Natural killer cell (primary cell): Measurements from ENCODE around the gene WNT4. TPM values are rescaled to one million over a fixed set of nuclear protein-coding genes. Genes with fewer than 3 reads are reported as not detected.

Experiments
- ATAC-seq, 3 donors: fragments of 150-1000 bp in 2 of 3; fragments of 200-7000 bp in 1 of 3; cut with Tn5 transposase; 1 replicate in 1 of 3; 2 replicates in 2 of 3; pipeline ENCODE4 v1.10.0; 2021; ENCODE audit warnings: mild to moderate bottlenecking in 2 of 3, moderate library complexity in 2 of 3
- DNase-seq, 2 donors: peaks; one replicate each; pipeline versions ENCODE4 v3.0.0 to v3.0.0-alpha.2; 2013 to 2021; ENCODE audit warnings: mixed read lengths in 1 of 2
- H3K27ac ChIP-seq: one replicate; pipeline ENCODE4 v1.5.1; 2013; ENCODE audit warnings: mild to moderate bottlenecking, low read length
- H3K27me3 ChIP-seq: one replicate; pipeline ENCODE4 v1.6.1; 2013; ENCODE audit warnings: low read length; ENCODE audit not compliant: control insufficient read depth, insufficient read depth
- H3K36me3 ChIP-seq: one replicate; pipeline ENCODE4 v1.6.1; 2013; ENCODE audit warnings: low read length; ENCODE audit not compliant: control insufficient read depth, insufficient read depth
- H3K4me1 ChIP-seq: one replicate; pipeline ENCODE4 v1.6.1; 2013; ENCODE audit warnings: low read length; ENCODE audit not compliant: control insufficient read depth, insufficient read depth
- H3K4me3 ChIP-seq: one replicate; pipeline ENCODE4 v1.5.1; 2013; ENCODE audit warnings: low read length
- H3K9me3 ChIP-seq: one replicate; pipeline ENCODE4 v1.6.1; 2013; ENCODE audit warnings: low read length; ENCODE audit not compliant: control insufficient read depth, insufficient read depth
- H3K27ac Mint-ChIP-seq, 2 donors: one replicate each; pipeline ENCODE4 v1.8.0; 2022; ENCODE audit warnings: mild to moderate bottlenecking in 2 of 2, mixed read lengths in 2 of 2, moderate library complexity in 1 of 2
- H3K27me3 Mint-ChIP-seq, 2 donors: one replicate each; pipeline ENCODE4 v1.8.0; 2022; ENCODE audit warnings: low read depth in 2 of 2, mixed read lengths in 2 of 2
- H3K36me3 Mint-ChIP-seq: one replicate; pipeline ENCODE4 v1.8.0; 2022; ENCODE audit warnings: mixed read lengths
- H3K4me1 Mint-ChIP-seq, 2 donors: one replicate each; pipeline ENCODE4 v1.8.0; 2022; ENCODE audit warnings: mixed read lengths in 2 of 2
- H3K4me3 Mint-ChIP-seq: one replicate; pipeline ENCODE4 v1.8.0; 2022; ENCODE audit warnings: mild to moderate bottlenecking, moderate library complexity, mixed read lengths
- H3K9me3 Mint-ChIP-seq, 2 donors: one replicate each; pipeline ENCODE4 v1.8.0; 2022; ENCODE audit warnings: mixed read lengths in 2 of 2
- WGBS: methylation state at CpG from one replicate; pipeline ENCODE4 v1.1.7; 2013; ENCODE audit warnings: missing lambda C conversion rate; ENCODE audit not compliant: insufficient coverage; 5-methylcytosine and 5-hydroxymethylcytosine counted together
- intact Hi-C: fragments of 100-400 bp; cut with micrococcal nuclease; formaldehyde crosslinking; loops from one replicate; pipeline ENCODE4 v1.14.2; 2022
- total RNA-seq, 4 donors: library from RNA; stranded (reverse); fragments of 120-200 nt in 1 of 4; gene quantifications; one replicate each; pipeline versions ENCODE4 v1.2.3 to v1.2.4, GENCODE V29; 2013 to 2022
- TF ChIP-seq, protein P1 (sequence below): fragments of 200-600 bp; IDR thresholded peaks from one replicate; pipeline ENCODE4 v1.8.0; 2022; ENCODE audit warnings: antibody characterized with exemption

The WNT4 gene
- total RNA-seq, 3 donors from 2014 or later (not counting 1 experiment from before 2014, with no cell fraction given) = not detected

DNA sequence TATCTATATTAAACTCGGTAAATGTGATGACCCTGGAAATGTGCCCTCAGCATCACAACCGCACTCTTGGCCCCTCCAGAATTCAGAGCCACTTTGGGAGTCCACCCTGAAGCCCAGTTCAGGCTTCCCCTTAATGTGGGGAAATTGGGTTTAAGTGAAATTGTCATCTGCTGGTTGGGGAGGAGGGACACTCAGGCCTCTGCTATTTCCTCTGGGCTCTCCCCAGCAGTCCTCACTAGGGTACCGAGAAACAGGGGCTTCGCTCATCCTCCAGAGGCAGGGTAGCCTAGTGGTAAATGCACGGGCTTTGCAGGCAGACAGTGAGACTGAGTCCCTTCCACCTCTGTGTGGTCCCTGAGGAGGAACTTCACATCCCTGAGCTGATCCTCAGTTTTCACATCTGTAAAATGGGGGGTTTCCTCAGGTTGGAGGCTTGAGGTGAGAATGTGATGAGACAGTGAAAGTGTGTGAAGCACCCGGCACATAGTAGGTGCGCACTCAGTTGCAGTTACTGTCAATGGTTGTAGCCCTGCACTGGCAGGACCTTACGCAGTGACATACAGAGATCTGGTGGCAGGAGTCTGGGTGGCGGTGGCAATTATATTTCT is 14.6 kb upstream of the WNT4 start:
- no peaks in the 10 kb centered on the region for H3K9me3 Mint-ChIP-seq
- no peaks in the 10 kb centered on the region for H3K27me3 ChIP-seq
- no peak overlapping the region for H3K27ac ChIP-seq
- intact Hi-C loops = no loop called here
- no peak overlapping the region for H3K27ac Mint-ChIP-seq
- peaks cover 0 to 10% of the 10 kb centered on the region in 2 donors for H3K4me1 Mint-ChIP-seq
- no peaks in the 10 kb centered on the region for H3K4me1 ChIP-seq
- DNase-seq (no peak), ATAC-seq (no peak)
- no peaks in the 10 kb centered on the region for H3K9me3 ChIP-seq
- WGBS = 91% methylated on average over 9 of the region's 9 CpGs
- no peaks in the 10 kb centered on the region for H3K36me3 Mint-ChIP-seq
- peaks cover 0 to 6% of the 10 kb centered on the region in 2 donors for H3K27me3 Mint-ChIP-seq
- no peak overlapping the region for H3K4me3 ChIP-seq
- no peaks in the 10 kb centered on the region for H3K36me3 ChIP-seq
- H3K4me3 Mint-ChIP-seq = no peak overlapping the region
- TF ChIP-seq, protein P1, sequence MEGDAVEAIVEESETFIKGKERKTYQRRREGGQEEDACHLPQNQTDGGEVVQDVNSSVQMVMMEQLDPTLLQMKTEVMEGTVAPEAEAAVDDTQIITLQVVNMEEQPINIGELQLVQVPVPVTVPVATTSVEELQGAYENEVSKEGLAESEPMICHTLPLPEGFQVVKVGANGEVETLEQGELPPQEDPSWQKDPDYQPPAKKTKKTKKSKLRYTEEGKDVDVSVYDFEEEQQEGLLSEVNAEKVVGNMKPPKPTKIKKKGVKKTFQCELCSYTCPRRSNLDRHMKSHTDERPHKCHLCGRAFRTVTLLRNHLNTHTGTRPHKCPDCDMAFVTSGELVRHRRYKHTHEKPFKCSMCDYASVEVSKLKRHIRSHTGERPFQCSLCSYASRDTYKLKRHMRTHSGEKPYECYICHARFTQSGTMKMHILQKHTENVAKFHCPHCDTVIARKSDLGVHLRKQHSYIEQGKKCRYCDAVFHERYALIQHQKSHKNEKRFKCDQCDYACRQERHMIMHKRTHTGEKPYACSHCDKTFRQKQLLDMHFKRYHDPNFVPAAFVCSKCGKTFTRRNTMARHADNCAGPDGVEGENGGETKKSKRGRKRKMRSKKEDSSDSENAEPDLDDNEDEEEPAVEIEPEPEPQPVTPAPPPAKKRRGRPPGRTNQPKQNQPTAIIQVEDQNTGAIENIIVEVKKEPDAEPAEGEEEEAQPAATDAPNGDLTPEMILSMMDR = no peak

- ATAC-seq = no peak
- Histone ChIP-seq H3K36me3 (no peaks in the 10 kb centered on the region), H3K27me3 (no peaks in the 10 kb centered on the region), H3K4me1 (no peaks in the 10 kb centered on the region), H3K4me3 (no peak overlapping the region), H3K27ac (no peak overlapping the region), H3K9me3 (no peaks in the 10 kb centered on the region)
- 79% methylated on average over 3 of the region's 4 CpGs for WGBS
- H3K4me3 Mint-ChIP-seq = no peak overlapping the region
- DNase-seq = no peak
- no peak overlapping the region for H3K27ac Mint-ChIP-seq
- peaks cover 0 to 10% of the 10 kb centered on the region in 2 donors for H3K4me1 Mint-ChIP-seq
- H3K9me3 Mint-ChIP-seq = no peaks in the 10 kb centered on the region
- TF ChIP-seq, protein P1 = no peak
- intact Hi-C loops = no loop called here
- H3K36me3 Mint-ChIP-seq = no peaks in the 10 kb centered on the region
- H3K27me3 Mint-ChIP-seq = peaks cover 0 to 6% of the 10 kb centered on the region in 2 donors
These were observed 12.6 kb upstream of the WNT4 start for GRCh38 chr1:22155517-22155916.

- Histone ChIP-seq H3K27me3 (no peaks in the 10 kb centered on the region), H3K4me1 (no peaks in the 10 kb centered on the region), H3K36me3 (no peaks in the 10 kb centered on the region), H3K4me3 (no peak overlapping the region), H3K9me3 (no peaks in the 10 kb centered on the region), H3K27ac (no peak overlapping the region)
- 83% methylated on average over 6 of the region's 6 CpGs for WGBS
- TF ChIP-seq, protein P1 = no peak
- H3K36me3 Mint-ChIP-seq = no peaks in the 10 kb centered on the region
- H3K4me1 Mint-ChIP-seq = peaks cover 0 to 10% of the 10 kb centered on the region in 2 donors
- DNase-seq (no peak), ATAC-seq (no peak)
- no peak overlapping the region for H3K27ac Mint-ChIP-seq
- intact Hi-C loops = no loop called here
- H3K27me3 Mint-ChIP-seq = peaks cover 0 to 6% of the 10 kb centered on the region in 2 donors
- H3K4me3 Mint-ChIP-seq = no peak overlapping the region
- H3K9me3 Mint-ChIP-seq = no peaks in the 10 kb centered on the region
These were observed 11.7 kb upstream of the WNT4 start for GRCh38 chr1:22154626-22155025.
